ENCODE results near the gene CSH2.
"Not testable (repeated sequence)": the region's sequence is repeated elsewhere in the genome, so short reads cannot be mapped to it uniquely, and the experiment has no call there.

The CSH2 gene

DNA sequence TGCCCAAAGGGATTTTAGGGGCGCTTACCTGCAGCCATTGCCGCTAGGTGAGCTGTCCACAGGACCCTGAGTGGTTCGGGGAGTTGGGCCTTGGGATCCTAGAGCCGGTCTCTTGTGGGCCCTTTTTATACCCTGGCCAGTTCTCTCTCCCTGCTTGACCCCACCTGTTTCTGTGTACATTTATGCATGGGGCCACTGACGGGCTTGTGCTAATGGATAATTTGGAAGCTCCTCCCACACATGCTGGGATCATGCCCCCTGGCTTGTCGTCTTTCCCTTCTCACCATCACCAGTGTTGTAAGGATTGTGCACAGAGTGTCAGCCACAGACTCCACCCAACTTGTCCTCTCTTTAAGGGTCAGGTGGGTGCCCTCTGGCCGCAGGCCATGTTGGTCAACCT is at the start of gene CSH2:
Gene CSH2, minus strand, starts transcription at position 101 of the 400 bp plus-strand sequence. Its CDS starts 63 bp downstream, at position 38.
- not testable (repeated sequence) for DNase-seq (ENCODE audit: low spot score)

- DNase-seq (ENCODE audit: low spot score) = not testable (repeated sequence)
These were observed 48.9 kb upstream of the CSH2 start for GRCh38 chr17:63922402-63922801.

DNA sequence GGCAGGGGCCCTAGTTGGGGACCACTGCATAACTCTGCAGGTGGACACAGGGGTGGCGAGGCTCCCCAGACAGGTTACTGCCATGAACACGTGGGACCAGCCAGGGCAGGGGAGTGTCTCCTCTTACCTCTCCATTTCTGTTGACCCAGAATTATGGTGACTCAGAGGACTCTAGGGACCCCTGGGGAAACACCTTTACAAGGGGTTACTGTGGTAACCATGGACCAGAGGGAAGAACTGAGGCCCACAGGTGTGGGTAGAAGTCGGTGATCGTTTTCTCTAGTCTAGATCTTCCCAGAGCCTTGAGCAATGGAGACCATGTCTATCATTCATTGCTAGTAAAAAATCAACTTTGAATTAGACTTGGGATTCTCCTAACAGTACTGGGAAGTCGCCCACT is 47.3 kb upstream of the CSH2 start:
- DNase-seq (ENCODE audit: low spot score) = not testable (repeated sequence)

GRCh38 chr17:63920050-63920449 is 46.6 kb upstream of the CSH2 start:
- DNase-seq (ENCODE audit: low spot score) = not testable (repeated sequence)

DNA sequence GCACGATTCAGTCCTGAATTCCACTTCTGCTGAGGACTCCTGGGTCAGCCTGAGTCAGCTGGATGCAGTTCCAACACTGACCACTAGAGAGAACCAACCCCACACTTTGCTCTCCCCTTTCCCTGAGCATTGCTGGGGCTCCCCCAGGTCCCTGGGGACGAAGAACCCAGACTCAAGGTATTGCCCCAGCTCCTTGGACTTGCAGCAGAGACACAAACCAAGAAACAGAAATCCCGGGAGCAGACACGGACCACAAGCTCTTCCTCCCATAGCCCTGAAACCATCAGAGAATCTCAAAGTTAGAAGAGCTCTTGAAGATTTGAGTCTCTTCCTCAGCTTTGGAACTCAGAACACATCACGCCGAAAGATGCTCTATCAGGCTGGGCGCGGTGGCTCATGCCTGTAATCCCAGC is 45.8 kb upstream of the CSH2 start:
- peak; percentile 34 for DNase-seq (ENCODE audit: low spot score)

GRCh38 chr17:63918789-63919305 is 45.4 kb upstream of the CSH2 start, which contains the start of gene GH1:
GH1 (minus strand) TSS chr17:63918839; CDS start chr17:63918776, 63 bp downstream.
- not testable (repeated sequence) for DNase-seq (ENCODE audit: low spot score)

- no peak for DNase-seq (ENCODE audit: low spot score)
These were observed 44.8 kb upstream of the CSH2 start for GRCh38 chr17:63918305-63918704.

GRCh38 chr17:63917646-63918045 is 44.2 kb upstream of the CSH2 start:
- DNase-seq (ENCODE audit: low spot score) = no peak

DNA sequence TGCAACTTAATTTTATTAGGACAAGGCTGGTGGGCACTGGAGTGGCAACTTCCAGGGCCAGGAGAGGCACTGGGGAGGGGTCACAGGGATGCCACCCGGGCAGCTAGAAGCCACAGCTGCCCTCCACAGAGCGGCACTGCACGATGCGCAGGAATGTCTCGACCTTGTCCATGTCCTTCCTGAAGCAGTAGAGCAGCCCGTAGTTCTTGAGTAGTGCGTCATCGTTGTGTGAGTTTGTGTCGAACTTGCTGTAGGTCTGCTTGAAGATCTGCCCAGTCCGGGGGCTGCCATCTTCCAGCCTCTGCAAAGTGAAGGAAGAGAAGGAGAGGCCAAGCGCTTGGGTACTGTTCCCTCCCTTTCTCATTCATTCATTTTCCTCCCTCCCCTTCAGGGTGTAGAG is 43.7 kb upstream of the CSH2 start:
- not testable (repeated sequence) for DNase-seq (ENCODE audit: low spot score)

DNA sequence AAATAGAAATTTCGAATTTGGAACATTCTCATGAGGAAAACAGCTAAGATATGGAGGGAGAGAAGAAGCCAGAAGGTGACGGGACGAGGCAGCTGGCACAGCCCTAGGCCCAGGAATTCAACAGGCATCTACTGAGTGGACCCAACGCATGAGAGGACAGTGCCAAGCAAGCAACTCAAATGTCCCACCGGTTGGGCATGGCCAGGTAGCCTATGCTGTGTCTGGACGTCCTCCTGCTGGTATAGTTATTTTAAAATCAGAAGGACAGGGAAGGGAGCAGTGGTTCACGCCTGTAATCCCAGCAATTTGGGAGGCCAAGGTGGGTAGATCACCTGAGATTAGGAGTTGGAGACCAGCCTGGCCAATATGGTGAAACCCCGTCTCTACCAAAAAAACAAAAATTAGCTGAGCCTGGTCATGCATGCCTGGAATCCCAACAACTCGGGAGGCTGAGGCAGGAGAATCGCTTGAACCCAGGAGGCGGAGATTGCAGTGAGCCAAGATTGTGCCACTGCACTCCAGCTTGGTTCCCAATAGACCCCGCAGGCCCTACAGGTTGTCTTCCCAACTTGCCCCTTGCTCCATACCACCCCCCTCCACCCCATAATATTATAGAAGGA is 43.2 kb upstream of the CSH2 start:
- no peak for DNase-seq (ENCODE audit: low spot score)

DNA sequence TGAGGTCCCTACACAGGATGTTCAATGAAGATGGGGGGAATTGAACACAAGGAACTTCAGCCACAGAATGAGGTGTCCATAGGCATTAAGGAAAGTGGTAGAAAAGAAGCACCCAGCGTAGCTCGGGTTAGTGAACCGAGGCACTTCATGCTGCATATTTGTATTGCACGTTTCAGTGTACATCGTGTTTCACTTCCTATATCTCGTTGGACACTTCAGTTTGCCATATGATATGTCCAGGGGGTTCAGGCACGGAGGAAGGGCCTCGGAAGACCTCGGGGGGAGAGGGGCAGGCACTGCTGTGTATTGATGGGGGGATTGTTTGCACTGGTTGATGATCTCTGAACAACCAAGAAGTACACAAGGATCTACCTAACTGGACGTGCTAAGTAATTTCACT is 42.3 kb upstream of the CSH2 start:
- DNase-seq (ENCODE audit: low spot score) = not testable (repeated sequence)

- no peak for DNase-seq (ENCODE audit: low spot score)
These were observed 41.0 kb upstream of the CSH2 start for GRCh38 chr17:63914471-63914870.

GRCh38 chr17:63911657-63912100 is 38.2 kb upstream of the CSH2 start:
- DNase-seq (ENCODE audit: low spot score) = no peak

GRCh38 chr17:63911041-63911635 is 37.7 kb upstream of the CSH2 start, which contains the start of gene CSHL1:
CSHL1 (minus strand) TSS chr17:63911258; CDS start chr17:63911196, 62 bp downstream.
- no peak for DNase-seq (ENCODE audit: low spot score)

- DNase-seq (ENCODE audit: low spot score) = no peak
These were observed 36.6 kb upstream of the CSH2 start for GRCh38 chr17:63910096-63910495.

DNA sequence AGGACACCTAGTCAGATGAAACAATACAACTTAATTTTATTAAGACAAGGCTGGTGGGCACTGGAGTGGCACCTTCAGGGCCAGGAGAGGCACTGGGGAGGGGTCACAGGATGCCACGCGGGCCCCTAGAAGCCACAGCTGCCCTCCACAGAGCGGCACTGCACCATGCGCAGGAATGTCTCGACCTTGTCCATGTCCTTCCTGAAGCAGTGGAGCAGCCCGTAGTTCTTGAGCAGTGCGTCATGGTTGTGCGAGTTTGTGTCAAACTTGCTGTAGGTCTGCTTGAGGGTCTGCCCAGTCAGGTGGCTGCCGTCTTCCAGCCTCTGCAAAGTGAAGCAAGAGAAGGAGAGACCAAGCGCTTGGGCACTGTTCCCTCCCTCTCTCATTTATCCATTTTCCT is 36.1 kb upstream of the CSH2 start:
- DNase-seq (ENCODE audit: low spot score) = not testable (repeated sequence)

- not testable (repeated sequence) for DNase-seq (ENCODE audit: low spot score)
These were observed 33.8 kb upstream of the CSH2 start for GRCh38 chr17:63907161-63907778.

DNA sequence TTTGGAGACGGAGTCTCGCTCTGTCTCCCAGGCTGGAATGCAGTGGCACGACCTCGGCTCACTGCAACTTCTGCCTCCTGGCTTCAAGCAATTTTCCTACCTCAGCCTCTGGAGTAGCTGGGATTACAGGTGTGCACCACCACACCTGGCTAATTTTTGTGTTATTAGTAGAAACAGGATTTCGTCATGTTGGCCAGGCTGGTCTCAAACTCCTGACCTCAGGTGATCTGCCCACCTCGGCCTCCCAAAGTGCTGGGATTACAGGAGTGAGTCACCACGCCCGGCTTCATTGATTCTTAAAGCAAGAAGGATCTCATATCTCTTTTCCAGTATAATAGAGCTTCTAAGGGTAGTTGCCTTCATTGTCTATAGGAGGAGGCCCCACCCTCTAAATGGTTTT is 31.3 kb upstream of the CSH2 start:
- not testable (repeated sequence) for DNase-seq (ENCODE audit: low spot score)

DNA sequence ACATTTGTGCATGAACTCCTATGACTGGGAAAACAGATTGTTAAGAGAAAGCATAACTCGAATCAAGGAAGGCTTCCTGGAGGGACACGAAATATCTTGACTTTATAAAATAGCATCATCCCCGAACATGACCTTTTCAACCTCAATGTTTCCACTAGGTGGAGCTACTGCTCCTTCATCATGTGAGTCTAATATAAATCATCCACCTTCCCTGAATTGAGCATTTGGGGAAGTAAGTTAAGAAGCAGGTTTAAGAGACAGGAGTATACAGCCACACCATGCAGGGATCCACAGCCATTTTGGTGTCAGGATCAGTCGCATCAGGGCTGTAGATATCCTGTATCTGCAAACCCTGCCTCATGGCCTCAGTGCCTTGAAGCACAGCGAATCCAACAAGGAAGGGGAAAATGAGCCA is 30.3 kb upstream of the CSH2 start:
- not testable (repeated sequence) for DNase-seq (ENCODE audit: low spot score)

DNA sequence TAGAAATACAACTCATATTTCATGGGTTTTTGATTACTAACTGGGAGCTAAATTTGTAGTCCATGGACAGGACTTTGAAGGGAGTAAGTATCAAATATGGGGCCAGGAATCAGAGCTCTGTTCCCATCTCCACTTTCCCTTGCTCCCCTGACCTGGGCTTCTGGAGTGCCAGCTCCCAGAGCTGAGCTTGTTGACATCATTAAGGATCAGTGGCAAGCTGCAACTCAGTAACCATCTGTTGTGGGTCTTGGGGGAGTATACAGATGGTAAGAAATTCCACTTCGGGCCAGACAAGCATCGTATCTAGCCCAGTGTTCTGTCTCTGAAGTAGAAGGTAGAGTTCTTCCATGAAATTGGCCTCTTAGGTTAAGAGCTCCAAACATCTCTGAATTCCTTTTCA is 28.5 kb upstream of the CSH2 start:
- not testable (repeated sequence) for DNase-seq (ENCODE audit: low spot score)

DNA sequence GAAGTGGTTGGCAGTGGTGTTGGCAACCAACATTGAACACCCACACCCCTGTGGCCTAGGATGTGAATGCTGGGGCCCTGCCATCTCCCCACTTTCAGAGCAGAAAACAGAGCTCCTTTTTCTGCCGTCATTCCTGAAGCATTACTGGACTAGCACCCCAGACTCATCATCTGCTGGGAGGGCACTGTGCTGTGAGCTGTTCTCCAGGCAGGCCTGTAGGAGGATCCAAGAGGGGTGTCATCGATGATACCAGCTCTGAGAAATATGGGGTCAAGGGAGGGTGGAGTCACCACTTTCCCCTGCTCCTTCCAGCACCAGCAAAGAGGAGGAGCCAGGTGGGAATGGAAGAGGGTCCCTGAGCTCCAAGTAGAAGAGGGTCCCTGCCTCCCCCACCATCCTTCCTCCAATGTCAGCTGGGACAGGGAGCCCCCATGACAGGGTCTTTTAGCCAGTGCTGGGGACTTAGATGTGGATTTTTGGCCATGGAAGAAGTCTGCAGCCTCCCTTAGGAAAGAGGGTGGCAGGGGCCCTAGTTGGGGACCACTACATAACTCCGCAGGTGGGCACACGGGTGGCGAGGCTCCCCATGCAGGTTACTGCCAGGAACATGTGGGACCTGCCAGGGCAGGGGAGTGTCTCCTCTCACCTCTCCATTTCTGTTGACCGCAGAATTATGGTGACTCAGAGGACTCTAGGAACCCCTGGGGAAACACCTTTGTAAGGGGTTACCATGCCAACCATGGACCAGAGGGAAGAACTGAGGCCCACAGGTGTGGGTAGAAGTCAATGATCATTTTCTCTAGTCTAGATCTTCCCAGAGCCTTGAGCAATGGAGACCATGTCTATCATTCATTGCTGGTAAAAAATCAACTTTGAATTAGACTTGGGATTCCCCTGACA is 25.7 kb upstream of the CSH2 start:
- not testable (repeated sequence) for DNase-seq (ENCODE audit: low spot score)
